ENCODE results near the gene PXN.

Gene PXN

DNA sequence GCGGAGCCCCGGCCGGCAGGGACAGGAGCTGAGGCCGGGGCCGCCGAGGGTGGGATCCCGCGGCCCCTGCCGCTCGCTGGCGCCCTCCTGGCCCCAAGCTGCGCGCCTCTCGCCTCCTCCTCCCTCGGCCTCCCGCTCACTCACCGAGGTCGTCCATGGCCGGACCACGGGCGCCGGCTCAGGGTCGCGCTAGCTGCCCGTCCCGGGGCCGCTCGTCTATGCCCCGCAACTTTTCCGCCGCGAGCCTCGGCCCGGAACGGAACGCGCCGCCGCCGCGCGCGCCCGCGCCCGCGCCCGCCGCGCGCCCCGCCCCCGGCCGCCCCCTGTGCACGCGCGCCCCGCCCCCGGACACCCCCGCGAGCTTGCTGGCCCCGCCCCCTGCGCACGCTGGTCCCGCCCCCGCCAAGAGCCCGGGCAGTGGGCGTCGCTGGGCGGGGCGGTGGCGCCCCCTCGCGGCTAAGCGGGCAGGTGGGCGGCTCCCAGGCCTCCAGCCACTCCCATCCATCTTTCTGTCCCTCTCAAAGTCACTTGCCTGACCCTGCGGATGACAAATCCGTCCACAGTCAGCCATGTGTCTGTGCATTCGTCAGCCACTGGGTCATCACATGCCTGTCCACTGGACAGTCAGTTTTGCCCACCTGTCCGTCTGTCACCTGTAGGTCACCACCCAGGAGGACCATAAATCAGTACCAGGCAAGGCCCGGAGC is at the start of gene PXN:
TSS of gene PXN (minus strand) at position 258 of the 707 bp plus-strand sequence. CDS start at position 157, 101 bp downstream.
- H3K4me3 ChIP-seq (ENCODE audit: low read depth, low read length): peak within 1 kb of the TSS; percentile 63
- TF ChIP-seq, protein P1, sequence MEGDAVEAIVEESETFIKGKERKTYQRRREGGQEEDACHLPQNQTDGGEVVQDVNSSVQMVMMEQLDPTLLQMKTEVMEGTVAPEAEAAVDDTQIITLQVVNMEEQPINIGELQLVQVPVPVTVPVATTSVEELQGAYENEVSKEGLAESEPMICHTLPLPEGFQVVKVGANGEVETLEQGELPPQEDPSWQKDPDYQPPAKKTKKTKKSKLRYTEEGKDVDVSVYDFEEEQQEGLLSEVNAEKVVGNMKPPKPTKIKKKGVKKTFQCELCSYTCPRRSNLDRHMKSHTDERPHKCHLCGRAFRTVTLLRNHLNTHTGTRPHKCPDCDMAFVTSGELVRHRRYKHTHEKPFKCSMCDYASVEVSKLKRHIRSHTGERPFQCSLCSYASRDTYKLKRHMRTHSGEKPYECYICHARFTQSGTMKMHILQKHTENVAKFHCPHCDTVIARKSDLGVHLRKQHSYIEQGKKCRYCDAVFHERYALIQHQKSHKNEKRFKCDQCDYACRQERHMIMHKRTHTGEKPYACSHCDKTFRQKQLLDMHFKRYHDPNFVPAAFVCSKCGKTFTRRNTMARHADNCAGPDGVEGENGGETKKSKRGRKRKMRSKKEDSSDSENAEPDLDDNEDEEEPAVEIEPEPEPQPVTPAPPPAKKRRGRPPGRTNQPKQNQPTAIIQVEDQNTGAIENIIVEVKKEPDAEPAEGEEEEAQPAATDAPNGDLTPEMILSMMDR (IDR thresholded peaks at IDR 0.05; ENCODE audit: control insufficient read depth, extremely low read depth, insufficient read depth): peak; percentile 94
- DNase-seq (ENCODE audit: low read depth): no peak

DNA sequence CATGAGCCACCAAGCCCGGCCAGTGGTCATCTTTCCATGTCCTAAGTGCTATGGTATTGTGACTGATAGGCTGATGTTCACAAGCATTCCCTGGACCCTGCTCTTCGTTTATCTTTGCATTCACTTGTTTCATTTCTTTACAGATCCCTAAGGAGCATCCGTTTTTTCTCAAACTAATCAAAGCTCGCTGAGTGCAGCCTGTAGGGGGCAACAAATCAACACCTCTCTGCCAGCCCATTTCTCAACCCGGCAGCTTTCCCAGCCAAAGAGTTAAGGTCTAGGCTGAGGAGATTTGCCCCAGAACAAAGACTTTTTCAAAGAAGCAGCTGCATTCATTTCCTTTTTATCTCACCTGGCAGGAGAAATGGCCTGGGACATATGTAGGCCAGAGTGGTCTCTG is 48.7 kb upstream of the PXN start:
- DNase-seq (ENCODE audit: low read depth): no peak

DNA sequence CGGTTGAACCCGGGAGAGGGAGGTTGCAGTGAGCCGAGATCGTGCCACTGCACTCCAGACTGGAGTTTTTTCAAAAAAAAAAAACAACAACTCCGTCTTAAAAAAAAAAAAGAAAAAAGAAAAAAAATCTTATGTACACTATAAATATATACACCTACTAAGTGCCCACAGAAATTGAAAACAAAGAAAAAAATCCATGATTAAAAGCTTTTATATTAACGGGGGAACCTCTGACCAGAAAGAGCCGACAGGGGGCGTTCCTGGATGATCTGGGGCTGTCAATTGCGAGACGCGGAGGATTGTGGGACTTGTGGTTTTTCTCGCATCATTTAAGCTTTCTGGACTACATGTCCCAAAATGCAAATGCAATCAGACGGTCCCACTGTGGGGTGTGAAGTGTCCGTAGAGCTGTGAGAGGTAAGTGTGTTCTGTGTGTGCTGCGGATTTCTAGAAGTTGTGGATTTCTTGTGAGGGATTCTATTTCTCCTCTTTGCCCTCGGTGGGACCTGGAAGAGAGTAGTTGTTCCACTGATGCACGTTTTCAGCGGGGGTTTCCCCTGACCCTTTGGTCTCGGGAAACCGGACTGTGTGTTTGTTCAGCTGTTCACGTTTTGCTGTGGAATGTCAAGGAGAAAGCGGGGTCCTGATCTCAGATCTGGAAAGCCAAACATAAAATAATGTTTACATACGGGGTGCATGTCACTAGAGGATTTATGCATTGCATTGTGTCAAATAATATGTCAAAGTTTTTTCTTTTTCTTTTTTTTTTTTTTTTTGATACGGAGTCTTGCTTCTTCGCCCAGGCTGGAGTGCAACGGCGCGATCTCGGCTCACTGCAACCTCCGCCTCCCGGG is 36.7 kb upstream of the PXN start, which contains the start of gene SIRT4:
TSS of gene SIRT4 (plus strand) at position 360 of the 854 bp plus-strand sequence. CDS start 1,241 bp downstream, outside the sequence.
- peak within 1 kb of the TSS; percentile 64 for H3K4me3 ChIP-seq (ENCODE audit: low read depth, low read length)
- TF ChIP-seq, protein P1 (IDR thresholded peaks at IDR 0.05; ENCODE audit: control insufficient read depth, extremely low read depth, insufficient read depth): peak; percentile 69
- peak; percentile 87 for DNase-seq (ENCODE audit: low read depth)

More for the DNA sequence above, 48.7 kb upstream of the PXN start:
- H3K4me3 ChIP-seq (ENCODE audit: low read depth, low read length): no peak overlapping the region
- TF ChIP-seq, protein P1 (IDR thresholded peaks at IDR 0.05; ENCODE audit: control insufficient read depth, extremely low read depth, insufficient read depth): peak; percentile 29

DNA sequence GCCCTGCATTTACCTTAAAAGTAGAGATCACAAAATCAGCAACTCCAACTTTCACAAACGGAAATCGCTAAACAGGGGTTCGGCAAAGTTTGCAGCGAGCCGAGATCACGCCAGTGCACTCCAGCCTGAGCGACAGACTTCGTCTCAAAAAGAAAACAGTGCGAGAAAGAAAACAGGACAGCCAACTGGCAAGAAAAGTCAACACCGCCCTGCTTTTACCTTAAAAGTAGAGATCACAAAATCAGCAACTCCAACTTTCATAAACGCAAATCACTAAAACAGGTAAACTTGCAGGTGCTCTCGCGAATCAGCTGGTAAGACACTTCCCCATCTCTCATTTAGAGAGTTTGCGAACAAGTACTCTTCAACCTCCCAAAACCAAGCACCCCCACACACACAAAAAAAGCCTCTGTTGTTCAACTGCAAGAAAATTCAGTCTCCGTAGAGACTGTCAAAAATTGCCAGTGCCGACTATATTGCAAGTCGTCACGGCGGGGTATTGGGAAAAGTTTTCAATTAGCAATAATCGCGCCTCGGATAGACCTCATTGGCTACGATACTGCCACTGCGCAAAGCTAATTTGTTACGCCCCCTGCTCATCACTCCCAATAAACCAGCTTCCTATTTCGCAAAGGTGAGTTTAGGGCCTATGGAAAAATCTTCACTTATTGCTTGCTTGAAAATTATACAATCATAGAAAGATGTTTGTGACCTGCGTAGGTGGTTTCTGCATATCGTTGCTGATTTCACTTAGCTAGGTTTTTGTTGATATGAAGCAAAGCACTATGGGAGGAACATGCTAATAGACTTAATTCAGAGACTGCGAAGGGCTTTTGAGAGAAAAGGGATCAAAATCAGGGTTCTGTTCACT is 27.4 kb upstream of the PXN start, which contains the start of gene RNU4-1:
TSS of gene RNU4-1 (minus strand) at position 577 of the 871 bp plus-strand sequence.
- TF ChIP-seq, protein P1 (IDR thresholded peaks at IDR 0.05; ENCODE audit: control insufficient read depth, extremely low read depth, insufficient read depth): no peak
- peak within 1 kb of the TSS; percentile 67 for H3K4me3 ChIP-seq (ENCODE audit: low read depth, low read length)

DNA sequence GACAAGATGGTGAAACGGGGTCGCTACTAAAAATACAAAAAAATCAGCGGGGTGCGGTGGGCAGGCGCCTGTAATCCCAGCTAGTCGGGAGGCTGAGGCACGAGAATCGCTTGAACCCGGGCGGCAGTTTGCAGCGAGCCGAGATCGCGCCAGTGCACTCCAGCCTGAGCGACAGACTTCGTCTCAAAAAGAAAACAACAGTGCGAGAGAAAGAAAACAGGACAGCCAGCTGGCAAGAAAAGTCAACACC is 26.8 kb upstream of the PXN start:
- TF ChIP-seq, protein P1 (IDR thresholded peaks at IDR 0.05; ENCODE audit: control insufficient read depth, extremely low read depth, insufficient read depth): no peak
- no peak for DNase-seq (ENCODE audit: low read depth)
- peak overlapping the region; percentile 67 for H3K4me3 ChIP-seq (ENCODE audit: low read depth, low read length)

More for the DNA sequence above, 27.4 kb upstream of the PXN start, which contains the start of gene RNU4-1:
- DNase-seq (ENCODE audit: low read depth): peak; percentile 82

DNA sequence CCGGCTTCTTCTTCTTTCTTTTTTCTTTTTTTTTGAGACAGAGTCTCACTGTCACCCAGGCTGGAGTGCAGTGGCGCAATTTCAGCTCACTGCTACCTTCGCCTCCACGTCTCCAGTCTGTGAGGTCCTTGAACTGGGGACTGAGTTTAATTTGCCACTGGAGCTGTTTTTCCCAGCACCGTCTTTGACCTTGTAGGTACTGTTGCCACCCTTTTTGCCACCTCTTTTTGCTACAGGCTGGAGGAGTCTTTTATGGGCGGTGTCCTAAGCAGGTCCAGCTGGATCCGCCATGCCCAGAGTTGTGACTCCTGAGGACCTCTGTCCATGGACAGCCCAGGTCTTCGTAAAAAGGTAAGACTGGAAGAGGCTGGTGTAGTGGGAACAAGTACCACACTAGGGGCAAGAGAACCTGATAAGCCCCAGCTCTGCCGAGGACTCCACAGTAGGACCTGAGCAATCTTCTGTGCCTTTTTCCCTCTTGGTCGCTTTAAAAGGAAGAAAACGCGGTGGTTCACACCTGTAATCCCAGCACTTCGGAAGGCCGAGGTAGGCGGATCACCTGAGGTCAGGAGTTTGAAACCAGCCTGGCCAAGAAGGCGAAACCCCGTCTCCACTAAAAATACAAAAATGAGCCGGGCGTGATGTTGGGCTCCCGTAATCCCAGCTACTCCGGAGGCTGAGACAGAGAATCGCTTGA is 25.2 kb upstream of the PXN start:
- H3K4me3 ChIP-seq (ENCODE audit: low read depth, low read length): peak overlapping the region; percentile 67
- no peak for DNase-seq (ENCODE audit: low read depth)
- TF ChIP-seq, protein P1 (IDR thresholded peaks at IDR 0.05; ENCODE audit: control insufficient read depth, extremely low read depth, insufficient read depth): no peak

Data from LNCaP clone FGC (cell line).